Measurements from ENCODE around the gene SET.
"Not testable (repeated sequence)": the region's sequence is repeated elsewhere in the genome, so short reads cannot be mapped to it uniquely, and the experiment has no call there.

Gene SET

GRCh38 chr9:128688501-128689292 is at the start of gene SET:
Gene SET (plus strand): TSS chr9:128689222. CDS start chr9:128689583, 361 bp downstream.
- peak; percentile 91 to 97 for DNase-seq

- DNase-seq: no peak
Measured at GRCh38 chr9:128640603-128641002, 48.4 kb upstream of the SET start.

GRCh38 chr9:128642675-128643245 is 46.3 kb upstream of the SET start:
- no peak for DNase-seq

GRCh38 chr9:128643519-128644300 is 45.3 kb upstream of the SET start:
- DNase-seq: no peak

- peak; percentile 73 to 79 for DNase-seq
Measured at GRCh38 chr9:128648206-128648605, 40.8 kb upstream of the SET start.

GRCh38 chr9:128651798-128652197 is 37.2 kb upstream of the SET start:
- no peak for DNase-seq

GRCh38 chr9:128653908-128654307 is 35.1 kb upstream of the SET start:
- no peak for DNase-seq

- DNase-seq: no peak
Measured at GRCh38 chr9:128654481-128654880, 34.5 kb upstream of the SET start.

- DNase-seq: peak; percentile 97 to 98
Measured at GRCh38 chr9:128656416-128657343, 32.3 kb upstream of the SET start, which contains the start of gene DYNC2I2. Gene DYNC2I2 (minus strand): TSS chr9:128656847. CDS start chr9:128656726, 121 bp downstream.

GRCh38 chr9:128657344-128657704 is 31.7 kb upstream of the SET start:
- no peak for DNase-seq

- DNase-seq: no peak
Measured at GRCh38 chr9:128657796-128658195, 31.2 kb upstream of the SET start.

- DNase-seq: not testable (repeated sequence)
Measured at GRCh38 chr9:128666481-128666941, 22.5 kb upstream of the SET start.

GRCh38 chr9:128669786-128670185 is 19.2 kb upstream of the SET start:
- DNase-seq: no peak

GRCh38 chr9:128675382-128675781 is 13.6 kb upstream of the SET start:
- DNase-seq: no peak

GRCh38 chr9:128677794-128678193 is 11.2 kb upstream of the SET start:
- DNase-seq: no peak

- peak; percentile 44 to 46 for DNase-seq
Measured at GRCh38 chr9:128683340-128684064, 5.5 kb upstream of the SET start.

GRCh38 chr9:128684065-128684324 is 5.0 kb upstream of the SET start:
- DNase-seq: no peak

- peak; percentile 80 to 82 for DNase-seq
Measured at GRCh38 chr9:128684325-128685199, 4.5 kb upstream of the SET start.

- peak; percentile 37 to 53 for DNase-seq
Measured at GRCh38 chr9:128685636-128686489, 3.2 kb upstream of the SET start.

- DNase-seq: no peak
Measured at GRCh38 chr9:128687453-128687852, 1.6 kb upstream of the SET start.

Data from stimulated activated CD4-positive, alpha-beta T cell treated with anti-CD3 and anti-CD28 coated beads, Interleukin-2, amount 100 ng/mL, for 24 hours (primary cell).